Esophagus mucosa (tissue), 1 donor: Measurements from ENCODE around the gene SLC9A1. TPM values are rescaled to one million over a fixed set of nuclear protein-coding genes. Genes with fewer than 3 reads are reported as not detected.

ENCODE experiments used
- ATAC-seq: fragments of 200-7000 bp; cut with Tn5 transposase; one replicate; pipeline ENCODE4 v1.9.1; 2020
- total RNA-seq: library from RNA; stranded (reverse); gene quantifications from one replicate; pipeline ENCODE4 v1.2.4, GENCODE V29; 2023
- donor health status: DM: yes; HTN: yes; CAD: no.

The SLC9A1 gene
- total RNA-seq, 1 donor from 2014 or later: 27.3 TPM

- ATAC-seq: no peak
These were observed 88.8 kb downstream of the SLC9A1 start for GRCh38 chr1:27065999-27066630.

GRCh38 chr1:27060891-27061290 lies 94.0 kb downstream of the SLC9A1 start:
- ATAC-seq: no peak

DNA sequence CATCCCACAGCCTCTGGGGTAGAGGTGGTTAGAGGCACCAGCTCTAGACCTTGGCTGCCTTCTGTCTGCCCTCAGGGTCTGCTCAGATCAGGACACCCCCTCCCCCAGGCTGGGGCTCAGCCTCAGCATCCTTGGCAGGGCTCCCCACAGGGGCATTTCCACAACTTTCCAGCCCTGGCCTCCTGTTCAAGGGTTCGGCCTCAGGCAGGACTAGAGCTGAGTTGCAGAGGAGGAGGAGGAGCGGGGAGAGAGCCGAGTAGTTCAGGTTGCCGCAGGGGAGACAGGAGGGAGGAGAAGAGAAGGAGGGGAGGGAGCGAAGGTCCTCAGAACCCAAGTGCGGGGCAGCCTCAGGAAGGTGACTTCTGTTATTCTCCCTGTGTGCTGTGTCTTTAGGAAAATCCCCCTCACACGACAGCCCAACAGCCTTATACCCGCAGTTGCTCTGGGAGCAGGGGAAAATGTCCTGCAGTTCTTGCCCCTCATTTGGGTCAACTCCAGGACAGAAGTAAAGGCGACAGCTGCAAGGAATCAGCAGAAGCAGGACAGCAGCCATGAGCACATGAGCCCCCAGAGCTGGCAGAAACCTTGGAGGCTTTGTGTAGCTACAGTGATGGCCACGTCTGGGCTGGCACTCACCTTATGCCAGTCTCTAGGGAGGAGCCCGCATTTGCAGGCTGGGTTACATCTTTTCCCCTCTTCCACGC lies 95.8 kb downstream of the SLC9A1 start:
- ATAC-seq: peak; percentile 23

DNA sequence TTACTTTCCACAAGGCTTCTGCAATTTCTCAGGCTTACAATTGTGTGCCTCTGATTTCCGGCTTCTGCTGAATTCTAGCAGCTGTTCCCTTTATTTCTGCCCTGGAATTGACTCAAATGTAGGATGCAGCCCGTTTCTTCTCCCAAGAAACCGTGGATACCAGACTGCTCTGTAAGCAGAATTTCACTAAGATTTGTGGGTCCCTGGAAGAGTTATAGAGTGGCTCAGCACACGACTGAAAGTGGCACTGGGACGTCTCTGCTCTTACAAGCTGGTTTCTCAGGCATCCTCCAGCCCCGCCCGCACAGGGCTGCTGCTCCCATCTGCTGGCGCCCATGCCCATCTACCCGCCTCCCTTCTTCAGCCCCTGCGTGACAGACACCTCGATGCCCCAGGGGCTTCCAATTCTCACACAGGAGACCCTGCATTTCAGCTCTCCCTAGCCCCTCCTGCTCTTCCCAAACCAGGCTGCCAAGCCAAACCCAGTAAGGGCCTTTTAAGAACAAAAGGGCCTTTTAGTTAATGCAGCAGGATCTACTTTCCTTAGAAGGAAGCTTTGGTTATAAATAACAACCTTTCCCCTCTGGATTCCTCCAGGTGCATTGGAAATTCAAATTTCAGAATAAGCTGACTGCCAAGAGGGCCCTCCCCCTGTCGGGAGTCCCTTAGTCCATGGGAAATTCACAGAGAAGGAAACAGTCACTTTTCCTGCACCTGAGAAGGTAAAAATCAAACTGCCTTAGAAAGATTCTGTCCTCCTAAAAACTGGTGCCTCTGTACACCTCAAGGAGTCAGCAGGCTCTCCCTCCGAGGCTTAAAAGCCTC lies 96.9 kb downstream of the SLC9A1 start:
- ATAC-seq: no peak

DNA sequence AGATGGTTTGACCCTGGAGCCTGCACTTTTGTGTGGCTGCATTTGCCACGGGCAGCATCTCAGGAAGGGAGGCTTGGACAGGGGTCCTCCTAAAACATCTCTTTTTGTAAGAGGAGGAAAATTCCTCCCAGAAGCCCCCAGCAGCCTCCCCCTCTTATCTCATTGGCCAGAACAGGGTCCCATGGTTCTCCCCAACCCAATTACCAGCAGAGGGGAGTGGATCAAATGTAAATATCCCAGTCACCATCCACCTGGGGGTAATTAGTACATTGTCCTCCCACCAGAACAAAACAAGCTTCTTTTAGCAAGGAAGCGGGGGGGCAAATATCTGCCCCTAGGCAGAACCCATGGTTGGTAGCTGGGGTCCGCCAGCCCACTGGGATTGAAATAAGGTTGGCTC lies 97.5 kb downstream of the SLC9A1 start:
- no peak for ATAC-seq

- peak; percentile 14 for ATAC-seq
These were observed 100.8 kb downstream of the SLC9A1 start for GRCh38 chr1:27053977-27054753.

- ATAC-seq: no peak
These were observed 102.4 kb downstream of the SLC9A1 start for GRCh38 chr1:27052527-27052926.

DNA sequence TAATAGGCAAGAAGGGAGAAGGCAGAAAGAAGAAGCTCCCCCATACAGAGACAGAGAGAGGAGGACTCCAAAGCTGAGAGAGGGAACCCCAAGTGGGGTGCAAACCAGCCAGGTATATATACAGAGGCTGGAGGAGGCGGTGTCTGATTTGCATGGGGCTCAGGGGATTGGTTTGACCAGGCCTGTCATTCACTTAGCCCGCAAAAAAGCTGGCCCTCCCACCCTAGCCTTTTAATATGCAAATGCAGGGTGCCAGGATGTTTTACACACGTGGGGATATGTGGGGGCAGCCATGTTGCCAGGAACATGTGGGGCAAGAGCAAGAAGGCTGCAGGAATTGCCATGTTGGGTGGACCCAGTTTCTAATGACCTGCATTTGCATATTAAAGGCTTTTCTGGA lies 105.3 kb downstream of the SLC9A1 start:
- ATAC-seq: no peak

DNA sequence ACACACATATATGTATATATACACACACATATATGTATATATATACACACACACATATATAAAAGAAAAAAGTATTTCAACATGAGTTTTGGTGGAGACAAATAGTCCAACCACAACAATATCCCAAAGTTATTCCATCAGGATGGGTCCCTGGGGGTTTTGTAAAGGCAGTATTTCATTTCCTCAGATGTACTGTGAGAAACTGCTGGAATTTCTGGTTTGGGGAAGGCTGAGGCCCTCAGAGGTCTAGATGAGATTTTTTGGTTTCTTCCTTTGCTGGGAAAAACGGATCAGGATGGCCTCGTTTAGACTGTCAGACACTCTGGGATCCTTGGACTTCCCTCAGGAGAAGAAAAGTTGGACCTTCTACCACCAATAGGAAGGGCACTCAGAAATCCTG lies 105.8 kb downstream of the SLC9A1 start:
- no peak for ATAC-seq

Other genes with a start within 250 kb of the SLC9A1 start
- not detected for gene NR0B2, start 241.2 kb downstream of the SLC9A1 start, total RNA-seq
- 35.7 TPM for gene NUDC, start 233.4 kb downstream of the SLC9A1 start, total RNA-seq
- 16.5 TPM for gene KDF1, start 194.7 kb downstream of the SLC9A1 start, total RNA-seq
- 75.0 TPM for gene TRNP1, start 161.4 kb downstream of the SLC9A1 start, total RNA-seq
- gene TENT5B, start 142.3 kb downstream of the SLC9A1 start, total RNA-seq: 51.3 TPM
- gene WDTC1, start 79.5 kb upstream of the SLC9A1 start, total RNA-seq: 16.3 TPM
- gene TMEM222, start 167.0 kb upstream of the SLC9A1 start, total RNA-seq: 38.6 TPM
- gene SYTL1, start 186.9 kb upstream of the SLC9A1 start, total RNA-seq: 113 TPM
- 76.3 TPM for gene MAP3K6, start 211.8 kb upstream of the SLC9A1 start, total RNA-seq
- 2.4 TPM for gene FCN3, start 219.7 kb upstream of the SLC9A1 start, total RNA-seq
- gene CD164L2, start 228.2 kb upstream of the SLC9A1 start, total RNA-seq: 12.2 TPM
- gene GPR3, start 237.5 kb upstream of the SLC9A1 start, total RNA-seq: 0.52 TPM